ENCODE results near the gene PPP4C. TPM values are rescaled to one million over a fixed set of nuclear protein-coding genes. Genes with fewer than 3 reads are reported as not detected.

The PPP4C gene
- total and polyA plus RNA-seq, 4 donors = 50.2 to 70.3 (median 54.5) TPM

GRCh38 chr16:30068750-30069610 lies 6.8 kb upstream of the PPP4C start:
- H3K4me1 ChIP-seq (ENCODE audit: control insufficient read depth in 1 of 2, insufficient read depth in 2 of 2, low read length in 2 of 2) = no peaks in the 10 kb centered on the region
- ATAC-seq (ENCODE audit: low FRiP score) = no peak
- no peak for DNase-seq
- no peak overlapping the region for H3K27ac ChIP-seq (ENCODE audit: low read depth in 1 of 2, low read length in 2 of 2)
- H3K36me3 ChIP-seq (ENCODE audit: control insufficient read depth in 1 of 2, insufficient read depth in 2 of 2, low read length in 1 of 2) = peaks cover 0 to 14% of the 10 kb centered on the region in 2 donors
- no peak overlapping the region for H3K4me3 ChIP-seq (ENCODE audit: low read length in 2 of 2)
- intact Hi-C loops (cut with DNase I) = loop anchor here in 1 of 2 donors (10.0 kb wide), 1 partner anchor 336 kb away; the partner anchor contains the start of gene ZNF771
- 76 to 79% methylated on average over 17 of the region's 17 CpGs for WGBS, 2 donors
- no peaks in the 10 kb centered on the region for H3K27me3 ChIP-seq (ENCODE audit: control insufficient read depth in 1 of 2, insufficient read depth in 2 of 2, low read length in 1 of 2)
- no peaks in the 10 kb centered on the region for H3K9me3 ChIP-seq (ENCODE audit: control insufficient read depth, low read length)

DNA sequence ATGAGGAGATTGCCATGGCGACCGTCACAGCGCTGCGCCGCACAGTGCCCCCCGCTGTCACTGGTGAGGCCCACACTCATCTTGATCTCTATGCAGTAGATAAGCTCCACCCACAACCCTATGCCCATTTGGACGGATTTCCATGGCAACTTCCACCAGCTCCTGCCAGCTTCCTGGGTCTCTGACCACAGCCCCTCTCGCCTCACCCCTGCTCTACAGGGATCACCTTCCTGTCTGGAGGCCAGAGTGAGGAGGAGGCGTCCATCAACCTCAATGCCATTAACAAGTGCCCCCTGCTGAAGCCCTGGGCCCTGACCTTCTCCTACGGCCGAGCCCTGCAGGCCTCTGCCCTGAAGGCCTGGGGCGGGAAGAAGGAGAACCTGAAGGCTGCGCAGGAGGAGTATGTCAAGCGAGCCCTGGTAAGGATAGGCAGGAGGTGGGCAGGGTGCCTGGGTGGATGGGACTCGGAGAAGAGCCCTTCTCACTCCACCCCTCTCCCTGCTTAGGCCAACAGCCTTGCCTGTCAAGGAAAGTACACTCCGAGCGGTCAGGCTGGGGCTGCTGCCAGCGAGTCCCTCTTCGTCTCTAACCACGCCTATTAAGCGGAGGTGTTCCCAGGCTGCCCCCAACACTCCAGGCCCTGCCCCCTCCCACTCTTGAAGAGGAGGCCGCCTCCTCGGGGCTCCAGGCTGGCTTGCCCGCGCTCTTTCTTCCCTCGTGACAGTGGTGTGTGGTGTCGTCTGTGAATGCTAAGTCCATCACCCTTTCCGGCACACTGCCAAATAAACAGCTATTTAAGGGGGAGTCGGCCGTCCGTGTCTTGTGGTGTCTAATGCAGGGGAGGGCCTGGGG lies 6.0 kb upstream of the PPP4C start:
- no peak overlapping the region for H3K27ac ChIP-seq (ENCODE audit: low read depth in 1 of 2, low read length in 2 of 2)
- intact Hi-C loops (cut with DNase I) = loop anchor here in 1 of 2 donors (10.0 kb wide), 1 partner anchor 335 kb away; the partner anchor contains the start of gene ZNF771
- H3K36me3 ChIP-seq (ENCODE audit: control insufficient read depth in 1 of 2, insufficient read depth in 2 of 2, low read length in 1 of 2) = peaks cover 0 to 14% of the 10 kb centered on the region in 2 donors
- ATAC-seq (ENCODE audit: low FRiP score) (no peak), DNase-seq (peak in 1 of 2 donors; percentile 68)
- no peaks in the 10 kb centered on the region for H3K9me3 ChIP-seq (ENCODE audit: control insufficient read depth, low read length)
- no peaks in the 10 kb centered on the region for H3K27me3 ChIP-seq (ENCODE audit: control insufficient read depth in 1 of 2, insufficient read depth in 2 of 2, low read length in 1 of 2)
- H3K4me1 ChIP-seq (ENCODE audit: control insufficient read depth in 1 of 2, insufficient read depth in 2 of 2, low read length in 2 of 2) = no peaks in the 10 kb centered on the region
- H3K4me3 ChIP-seq (ENCODE audit: low read length in 2 of 2) = no peak overlapping the region
- 72 to 74% methylated on average over 31 of the region's 31 CpGs for WGBS, 2 donors

- no peak overlapping the region for H3K27ac ChIP-seq (ENCODE audit: low read depth in 1 of 2, low read length in 2 of 2)
- H3K27me3 ChIP-seq (ENCODE audit: control insufficient read depth in 1 of 2, insufficient read depth in 2 of 2, low read length in 1 of 2) = no peaks in the 10 kb centered on the region
- ATAC-seq (ENCODE audit: low FRiP score) (no peak), DNase-seq (no peak)
- H3K36me3 ChIP-seq (ENCODE audit: control insufficient read depth in 1 of 2, insufficient read depth in 2 of 2, low read length in 1 of 2) = peaks cover 0 to 14% of the 10 kb centered on the region in 2 donors
- H3K9me3 ChIP-seq (ENCODE audit: control insufficient read depth, low read length) = no peaks in the 10 kb centered on the region
- intact Hi-C loops (cut with DNase I) = no loop called here
- H3K4me1 ChIP-seq (ENCODE audit: control insufficient read depth in 1 of 2, insufficient read depth in 2 of 2, low read length in 2 of 2) = no peaks in the 10 kb centered on the region
- no peak overlapping the region for H3K4me3 ChIP-seq (ENCODE audit: low read length in 2 of 2)
Observed at GRCh38 chr16:30070490-30070889, 5.3 kb upstream of the PPP4C start.

GRCh38 chr16:30076276-30076791 lies 540 bp downstream of the PPP4C start:
- Histone ChIP-seq H3K9me3 (ENCODE audit: control insufficient read depth, low read length) (no peaks in the 10 kb centered on the region), H3K27me3 (ENCODE audit: control insufficient read depth in 1 of 2, insufficient read depth in 2 of 2, low read length in 1 of 2) (no peaks in the 10 kb centered on the region), H3K27ac (ENCODE audit: low read depth in 1 of 2, low read length in 2 of 2) (peak overlapping the region in 1 of 2 donors; percentile 3), H3K4me3 (ENCODE audit: low read length in 2 of 2) (peak overlapping the region; percentile 44 to 78), H3K36me3 (ENCODE audit: control insufficient read depth in 1 of 2, insufficient read depth in 2 of 2, low read length in 1 of 2) (no peaks in the 10 kb centered on the region), H3K4me1 (ENCODE audit: control insufficient read depth in 1 of 2, insufficient read depth in 2 of 2, low read length in 2 of 2) (no peaks in the 10 kb centered on the region)
- intact Hi-C loops (cut with DNase I) = no loop called here
- DNase-seq (peak in 1 of 2 donors; percentile 78), ATAC-seq (ENCODE audit: low FRiP score) (peak; percentile 4)
- WGBS, 2 donors = 2 to 3% methylated on average over 33 of the region's 33 CpGs

- 70% methylated on average over 6 of the region's 6 CpGs for WGBS, 2 donors
- DNase-seq (no peak), ATAC-seq (ENCODE audit: low FRiP score) (no peak)
- Histone ChIP-seq H3K27me3 (ENCODE audit: control insufficient read depth in 1 of 2, insufficient read depth in 2 of 2, low read length in 1 of 2) (no peaks in the 10 kb centered on the region), H3K9me3 (ENCODE audit: control insufficient read depth, low read length) (no peaks in the 10 kb centered on the region), H3K4me3 (ENCODE audit: low read length in 2 of 2) (no peak overlapping the region), H3K36me3 (ENCODE audit: control insufficient read depth in 1 of 2, insufficient read depth in 2 of 2, low read length in 1 of 2) (peaks cover 0 to 2% of the 10 kb centered on the region in 2 donors), H3K4me1 (ENCODE audit: control insufficient read depth in 1 of 2, insufficient read depth in 2 of 2, low read length in 2 of 2) (no peaks in the 10 kb centered on the region), H3K27ac (ENCODE audit: low read depth in 1 of 2, low read length in 2 of 2) (no peak overlapping the region)
- intact Hi-C loops (cut with DNase I) = no loop called here
Observed at GRCh38 chr16:30077656-30078055, 1.9 kb downstream of the PPP4C start.

DNA sequence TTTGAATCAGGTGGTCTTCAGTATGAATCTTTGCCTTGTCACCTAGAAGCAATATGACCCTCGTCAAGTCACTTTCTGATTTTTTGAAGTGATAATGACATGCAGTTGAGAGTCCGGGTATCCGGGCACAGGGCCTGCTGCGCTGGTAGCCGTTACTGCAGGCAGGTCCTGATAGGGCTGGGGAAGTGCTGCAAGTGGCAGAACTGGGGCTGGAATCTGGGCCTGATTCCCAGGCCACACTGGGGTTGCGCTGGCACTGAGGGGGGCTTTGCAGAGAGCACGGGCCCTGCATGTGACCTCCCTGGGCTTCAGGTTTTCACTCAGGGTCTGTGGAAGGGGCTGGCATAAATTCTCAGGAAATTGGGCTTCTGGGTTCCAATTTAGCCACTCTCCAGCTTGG lies 3.0 kb downstream of the PPP4C start:
- intact Hi-C loops (cut with DNase I) = no loop called here
- H3K4me1 ChIP-seq (ENCODE audit: control insufficient read depth in 1 of 2, insufficient read depth in 2 of 2, low read length in 2 of 2) = no peaks in the 10 kb centered on the region
- no peak for ATAC-seq (ENCODE audit: low FRiP score)
- H3K9me3 ChIP-seq (ENCODE audit: control insufficient read depth, low read length) = no peaks in the 10 kb centered on the region
- no peak overlapping the region for H3K4me3 ChIP-seq (ENCODE audit: low read length in 2 of 2)
- no peaks in the 10 kb centered on the region for H3K27me3 ChIP-seq (ENCODE audit: control insufficient read depth in 1 of 2, insufficient read depth in 2 of 2, low read length in 1 of 2)
- 84 to 87% methylated on average over 7 of the region's 7 CpGs for WGBS, 2 donors
- no peak overlapping the region for H3K27ac ChIP-seq (ENCODE audit: low read depth in 1 of 2, low read length in 2 of 2)
- peaks cover 0 to 3% of the 10 kb centered on the region in 2 donors for H3K36me3 ChIP-seq (ENCODE audit: control insufficient read depth in 1 of 2, insufficient read depth in 2 of 2, low read length in 1 of 2)
- DNase-seq = no peak

GRCh38 chr16:30079480-30079879 lies 3.7 kb downstream of the PPP4C start:
- DNase-seq (no peak), ATAC-seq (ENCODE audit: low FRiP score) (no peak)
- Histone ChIP-seq H3K4me3 (ENCODE audit: low read length in 2 of 2) (no peak overlapping the region), H3K4me1 (ENCODE audit: control insufficient read depth in 1 of 2, insufficient read depth in 2 of 2, low read length in 2 of 2) (no peaks in the 10 kb centered on the region), H3K9me3 (ENCODE audit: control insufficient read depth, low read length) (no peaks in the 10 kb centered on the region), H3K27me3 (ENCODE audit: control insufficient read depth in 1 of 2, insufficient read depth in 2 of 2, low read length in 1 of 2) (no peaks in the 10 kb centered on the region), H3K36me3 (ENCODE audit: control insufficient read depth in 1 of 2, insufficient read depth in 2 of 2, low read length in 1 of 2) (peaks cover 0 to 5% of the 10 kb centered on the region in 2 donors), H3K27ac (ENCODE audit: low read depth in 1 of 2, low read length in 2 of 2) (no peak overlapping the region)
- WGBS, 2 donors = 78 to 82% methylated on average over 7 of the region's 7 CpGs
- intact Hi-C loops (cut with DNase I) = no loop called here

DNA sequence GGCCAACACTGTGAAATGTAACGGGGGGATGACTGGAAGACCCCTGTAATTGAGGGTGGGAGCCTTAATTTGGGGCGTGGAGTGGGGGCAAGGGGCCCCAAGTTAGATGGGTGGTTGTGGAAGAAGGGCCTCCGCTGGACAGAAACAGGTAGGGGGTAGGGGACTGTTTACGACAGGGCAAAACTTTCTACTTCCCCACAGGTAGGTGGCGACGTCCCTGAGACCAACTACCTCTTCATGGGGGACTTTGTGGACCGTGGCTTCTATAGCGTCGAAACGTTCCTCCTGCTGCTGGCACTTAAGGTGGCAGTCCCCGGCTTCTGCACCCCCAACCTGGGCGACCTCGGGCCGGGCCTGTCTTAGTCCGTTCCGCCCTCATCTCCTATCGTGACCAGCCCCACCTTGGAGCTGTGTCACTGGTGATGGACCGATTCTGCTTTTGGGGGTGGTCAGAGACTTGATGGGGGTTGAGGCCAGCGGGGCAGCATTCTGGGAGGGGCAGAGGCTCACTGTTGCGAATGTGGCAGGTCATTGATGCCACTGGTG lies 6.8 kb downstream of the PPP4C start:
- ATAC-seq (ENCODE audit: low FRiP score) (no peak), DNase-seq (no peak)
- no peak overlapping the region for H3K4me3 ChIP-seq (ENCODE audit: low read length in 2 of 2)
- peaks cover 0 to 8% of the 10 kb centered on the region in 2 donors for H3K36me3 ChIP-seq (ENCODE audit: control insufficient read depth in 1 of 2, insufficient read depth in 2 of 2, low read length in 1 of 2)
- H3K27ac ChIP-seq (ENCODE audit: low read depth in 1 of 2, low read length in 2 of 2) = no peak overlapping the region
- no peaks in the 10 kb centered on the region for H3K9me3 ChIP-seq (ENCODE audit: control insufficient read depth, low read length)
- 82 to 85% methylated on average over 20 of the region's 20 CpGs for WGBS, 2 donors
- no peaks in the 10 kb centered on the region for H3K27me3 ChIP-seq (ENCODE audit: control insufficient read depth in 1 of 2, insufficient read depth in 2 of 2, low read length in 1 of 2)
- H3K4me1 ChIP-seq (ENCODE audit: control insufficient read depth in 1 of 2, insufficient read depth in 2 of 2, low read length in 2 of 2) = no peaks in the 10 kb centered on the region
- intact Hi-C loops (cut with DNase I) = no loop called here
